GM12801 (cell line): ENCODE results near the gene PRKACB.

Experiments
- TF ChIP-seq, protein P1 (sequence below): IDR thresholded peaks from one replicate; pipeline ENCODE4 v1.5.1; 2011; ENCODE audit warnings: control low read depth; ENCODE audit not compliant: insufficient read length; ENCODE audit errors: extremely low read depth

PRKACB gene

DNA sequence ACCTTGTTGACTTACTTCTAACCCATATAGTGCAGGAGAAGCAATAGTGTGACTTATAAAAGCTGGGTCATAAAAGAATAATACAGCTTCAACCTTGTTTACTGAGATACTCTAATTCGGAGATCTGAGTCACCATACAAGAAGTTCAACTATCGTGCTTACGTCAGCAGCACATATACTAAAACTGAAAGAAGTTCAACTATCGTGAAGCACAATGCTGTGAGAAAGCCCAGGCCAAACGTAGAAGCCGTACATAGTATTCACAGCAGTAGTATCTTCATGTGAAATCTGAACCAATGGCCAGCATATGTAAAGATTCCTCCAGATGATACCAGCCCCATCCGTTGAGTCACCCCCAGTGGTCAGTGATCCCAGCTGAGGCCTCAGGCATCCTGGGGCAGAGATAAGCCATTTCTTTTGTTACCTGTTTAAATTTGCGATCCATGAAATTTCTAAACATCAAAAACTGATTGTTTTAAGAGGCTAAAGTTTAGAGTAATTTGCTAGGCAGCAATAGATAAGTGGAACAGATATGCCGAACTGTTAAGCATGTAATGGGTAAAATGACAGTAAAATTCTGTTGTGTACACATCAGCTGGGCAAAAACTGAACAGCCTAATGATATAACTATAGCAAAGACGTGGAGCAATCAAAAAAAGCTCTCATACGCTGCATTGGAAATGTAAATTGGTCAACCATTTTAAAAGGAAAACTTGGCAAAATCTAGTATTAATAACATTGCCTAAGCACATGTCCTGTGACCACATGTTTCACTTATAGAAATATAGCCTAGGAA, 103.6 kb downstream of the PRKACB start:
- TF ChIP-seq, protein P1, sequence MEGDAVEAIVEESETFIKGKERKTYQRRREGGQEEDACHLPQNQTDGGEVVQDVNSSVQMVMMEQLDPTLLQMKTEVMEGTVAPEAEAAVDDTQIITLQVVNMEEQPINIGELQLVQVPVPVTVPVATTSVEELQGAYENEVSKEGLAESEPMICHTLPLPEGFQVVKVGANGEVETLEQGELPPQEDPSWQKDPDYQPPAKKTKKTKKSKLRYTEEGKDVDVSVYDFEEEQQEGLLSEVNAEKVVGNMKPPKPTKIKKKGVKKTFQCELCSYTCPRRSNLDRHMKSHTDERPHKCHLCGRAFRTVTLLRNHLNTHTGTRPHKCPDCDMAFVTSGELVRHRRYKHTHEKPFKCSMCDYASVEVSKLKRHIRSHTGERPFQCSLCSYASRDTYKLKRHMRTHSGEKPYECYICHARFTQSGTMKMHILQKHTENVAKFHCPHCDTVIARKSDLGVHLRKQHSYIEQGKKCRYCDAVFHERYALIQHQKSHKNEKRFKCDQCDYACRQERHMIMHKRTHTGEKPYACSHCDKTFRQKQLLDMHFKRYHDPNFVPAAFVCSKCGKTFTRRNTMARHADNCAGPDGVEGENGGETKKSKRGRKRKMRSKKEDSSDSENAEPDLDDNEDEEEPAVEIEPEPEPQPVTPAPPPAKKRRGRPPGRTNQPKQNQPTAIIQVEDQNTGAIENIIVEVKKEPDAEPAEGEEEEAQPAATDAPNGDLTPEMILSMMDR, result no peak

DNA sequence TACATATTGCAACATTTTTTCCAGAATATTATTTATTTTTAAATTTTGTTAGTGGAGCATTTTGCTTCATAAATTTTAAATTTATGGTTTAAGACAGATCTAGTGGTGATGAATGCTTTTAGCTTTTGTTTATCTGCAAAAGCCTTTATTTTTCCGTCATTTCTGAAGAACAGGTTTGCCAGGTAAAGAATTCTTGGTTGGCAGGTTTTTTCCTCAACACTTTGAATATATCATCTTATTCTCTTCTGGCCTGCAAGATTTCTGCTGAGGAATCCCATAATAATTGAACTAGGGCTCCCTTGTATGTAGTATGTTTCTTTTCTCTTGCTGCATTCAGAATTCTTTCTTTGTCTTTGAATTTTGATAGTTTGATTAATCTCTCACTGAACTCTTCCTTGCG, 106.6 kb downstream of the PRKACB start:
- TF ChIP-seq, protein P1, result no peak

DNA sequence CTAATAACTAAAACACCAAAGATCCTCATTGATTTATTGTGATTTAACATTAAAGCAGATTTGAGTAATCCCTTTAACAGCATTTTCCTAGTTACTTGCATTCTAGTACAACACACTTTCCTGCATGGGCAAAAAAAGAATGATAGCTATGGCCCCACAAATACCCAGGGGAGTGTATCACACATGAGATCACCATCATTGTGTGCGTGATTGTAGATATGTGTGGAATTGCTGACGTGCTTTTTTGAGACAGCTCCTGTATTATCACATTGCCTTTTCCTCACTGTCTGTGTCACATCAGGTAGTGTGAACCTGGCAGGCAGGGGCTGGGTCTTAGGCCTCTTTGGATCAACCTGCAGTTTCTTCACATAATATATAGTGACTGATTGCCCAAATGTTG, 109.0 kb downstream of the PRKACB start:
- TF ChIP-seq, protein P1, result no peak

DNA sequence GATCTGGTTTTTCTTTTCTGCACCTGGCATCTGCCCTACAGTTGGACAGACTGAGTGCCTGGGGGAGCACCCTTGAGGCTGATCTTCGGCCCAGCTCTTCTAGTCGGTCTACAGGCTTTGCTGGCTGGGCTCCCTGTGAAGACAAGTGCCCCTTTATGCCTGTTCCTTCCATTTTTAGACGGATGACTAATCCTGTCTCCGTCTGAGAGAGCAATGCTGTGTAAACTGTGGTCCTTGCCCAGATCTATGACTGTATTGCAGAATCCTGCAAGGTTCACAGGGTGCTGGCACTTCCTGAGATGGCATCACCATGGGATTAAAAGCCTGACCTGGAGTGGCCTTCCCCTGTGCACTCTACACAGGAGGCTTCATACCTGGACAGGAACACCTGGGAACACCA, 109.8 kb downstream of the PRKACB start:
- TF ChIP-seq, protein P1, result no peak

DNA sequence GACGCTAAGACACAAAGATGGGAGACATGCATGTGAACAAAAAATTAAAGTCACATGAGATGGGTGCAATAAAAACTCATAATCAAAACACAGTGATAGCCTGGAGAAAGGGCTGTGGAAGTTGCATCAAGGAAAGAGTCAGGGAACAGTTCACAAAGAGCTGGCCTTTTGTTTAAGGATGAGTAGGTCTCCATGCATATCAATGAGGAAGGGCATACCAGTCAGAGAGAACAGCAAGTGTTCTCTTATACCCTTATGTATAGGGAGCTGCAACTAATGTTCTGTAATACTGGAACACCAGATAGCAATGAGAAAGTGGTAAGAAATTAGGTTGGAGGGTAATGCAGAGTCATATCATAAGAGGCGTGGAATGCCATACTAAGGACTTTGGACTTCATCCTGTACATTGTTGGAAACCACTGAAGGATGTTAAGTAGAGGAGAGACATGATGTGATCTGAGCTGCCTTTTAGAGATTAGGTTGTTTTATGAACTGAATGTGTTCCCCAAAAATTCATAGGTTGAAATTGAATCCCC, 110.7 kb downstream of the PRKACB start:
- TF ChIP-seq, protein P1, result no peak

GRCh38 chr1:84255582-84255981, 111.5 kb downstream of the PRKACB start:
- TF ChIP-seq, protein P1, result no peak

GRCh38 chr1:84257617-84258016, 113.5 kb downstream of the PRKACB start:
- TF ChIP-seq, protein P1, result no peak
